Sigmoid colon (tissue), 4 donors: Measurements from ENCODE around the gene SPATA2L.

ENCODE experiments used
- EP300 ChIP-seq, 4 donors: sonication (generic); formaldehyde crosslinking; IDR thresholded peaks; one replicate each; pipeline ENCODE4 v1.6.1; 2017; ENCODE audit warnings: antibody characterized with exemption in 4 of 4
- POLR2A ChIP-seq, 2 donors: fragments of 450-650 bp; IDR thresholded peaks; one replicate each; pipeline ENCODE4 v1.6.1; 2016; ENCODE audit warnings: antibody characterized with exemption in 2 of 2, mild to moderate bottlenecking in 2 of 2, moderate library complexity in 2 of 2
- TF ChIP-seq, protein P1 (sequence below), 4 experiments: fragments of 450-650 bp in 3 of 4; fragments of 200-600 bp in 1 of 4; IDR thresholded peaks; one replicate each; pipeline ENCODE4 v1.5.1; 2016 to 2019; ENCODE audit warnings: antibody characterized with exemption in 4 of 4, mild to moderate bottlenecking in 3 of 4, moderate library complexity in 2 of 4

DNA sequence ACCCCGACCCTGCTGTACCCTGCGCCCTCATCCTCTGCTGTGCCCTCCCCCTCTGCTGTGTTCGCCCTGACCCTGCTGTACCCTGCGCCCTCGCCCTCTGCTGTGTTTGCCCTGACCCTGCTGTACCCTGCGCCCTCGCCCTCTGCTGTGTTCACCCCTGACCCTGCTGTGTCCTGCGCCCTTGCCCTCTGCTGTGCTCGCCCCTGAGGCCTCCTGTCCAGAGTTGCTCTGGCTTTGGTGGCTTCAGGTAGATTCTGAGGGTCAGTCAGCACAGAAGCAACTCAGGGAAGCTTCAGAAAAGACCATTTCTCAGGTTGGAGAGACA lies 31.4 kb upstream of the SPATA2L start:
- TF ChIP-seq, protein P1, sequence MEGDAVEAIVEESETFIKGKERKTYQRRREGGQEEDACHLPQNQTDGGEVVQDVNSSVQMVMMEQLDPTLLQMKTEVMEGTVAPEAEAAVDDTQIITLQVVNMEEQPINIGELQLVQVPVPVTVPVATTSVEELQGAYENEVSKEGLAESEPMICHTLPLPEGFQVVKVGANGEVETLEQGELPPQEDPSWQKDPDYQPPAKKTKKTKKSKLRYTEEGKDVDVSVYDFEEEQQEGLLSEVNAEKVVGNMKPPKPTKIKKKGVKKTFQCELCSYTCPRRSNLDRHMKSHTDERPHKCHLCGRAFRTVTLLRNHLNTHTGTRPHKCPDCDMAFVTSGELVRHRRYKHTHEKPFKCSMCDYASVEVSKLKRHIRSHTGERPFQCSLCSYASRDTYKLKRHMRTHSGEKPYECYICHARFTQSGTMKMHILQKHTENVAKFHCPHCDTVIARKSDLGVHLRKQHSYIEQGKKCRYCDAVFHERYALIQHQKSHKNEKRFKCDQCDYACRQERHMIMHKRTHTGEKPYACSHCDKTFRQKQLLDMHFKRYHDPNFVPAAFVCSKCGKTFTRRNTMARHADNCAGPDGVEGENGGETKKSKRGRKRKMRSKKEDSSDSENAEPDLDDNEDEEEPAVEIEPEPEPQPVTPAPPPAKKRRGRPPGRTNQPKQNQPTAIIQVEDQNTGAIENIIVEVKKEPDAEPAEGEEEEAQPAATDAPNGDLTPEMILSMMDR (IDR thresholded peaks at IDR 0.05), result no peak
- TF ChIP-seq POLR2A (IDR thresholded peaks at IDR 0.05), result no peak
- TF ChIP-seq EP300 (IDR thresholded peaks at IDR 0.05), result no peak
